Astrocyte (in vitro differentiated cells and primary cell): ENCODE measurements around the gene CDT1. TPM values are rescaled to one million over a fixed set of nuclear protein-coding genes. Genes with fewer than 3 reads are reported as not detected.

ENCODE experiments used
- DNase-seq: peaks from one replicate; pipeline ENCODE4 v3.0.0-alpha.2; 2010; ENCODE audit warnings: low read depth
- FAIRE-seq: peaks from 2 replicates; lab custom pipeline; 2011; peaks lifted over from hg19 to GRCh38; lab: Jason Lieb, UNC
- H2AFZ ChIP-seq: 2 replicates; pipeline ENCODE4 v1.6.0; 2012; ENCODE audit warnings: low read depth, low read length, inconsistent platforms
- H3K27ac ChIP-seq: 2 replicates; pipeline ENCODE4 v1.5.1; 2011; ENCODE audit warnings: low read depth, low read length, inconsistent platforms
- H3K27me3 ChIP-seq: 2 replicates; pipeline ENCODE4 v1.6.0; 2011; ENCODE audit warnings: low read length, inconsistent platforms; ENCODE audit not compliant: insufficient read depth
- H3K36me3 ChIP-seq: 2 replicates; pipeline ENCODE4 v1.5.1; 2011; ENCODE audit warnings: low read length, inconsistent platforms; ENCODE audit not compliant: insufficient read depth
- H3K4me1 ChIP-seq: 2 replicates; pipeline ENCODE4 v1.5.1; 2011; ENCODE audit warnings: low read length, inconsistent platforms; ENCODE audit not compliant: insufficient read depth
- H3K4me2 ChIP-seq: 2 replicates; pipeline ENCODE4 v1.6.0; 2012; ENCODE audit warnings: low read length, inconsistent platforms
- H3K4me3 ChIP-seq: 2 replicates; pipeline ENCODE4 v1.5.1; 2011; ENCODE audit warnings: low read depth, mild to moderate bottlenecking, low read length, inconsistent platforms; ENCODE audit not compliant: insufficient read depth
- H3K79me2 ChIP-seq: 2 replicates; pipeline ENCODE4 v1.6.0; 2012; ENCODE audit warnings: mild to moderate bottlenecking, low read length, inconsistent platforms; ENCODE audit not compliant: insufficient read depth
- H3K9ac ChIP-seq: 2 replicates; pipeline ENCODE4 v1.6.0; 2012; ENCODE audit warnings: mild to moderate bottlenecking, low read length, inconsistent platforms
- H3K9me3 ChIP-seq: 2 replicates; pipeline ENCODE4 v1.5.1; 2012; ENCODE audit warnings: low read depth, mild to moderate bottlenecking, low read length, inconsistent platforms; ENCODE audit not compliant: insufficient read depth
- H4K20me1 ChIP-seq: 2 replicates; pipeline ENCODE4 v1.6.0; 2012; ENCODE audit warnings: low read length, inconsistent platforms; ENCODE audit not compliant: insufficient read depth
- H3K27ac Mint-ChIP-seq: one replicate; pipeline ENCODE4 v1.8.0; 2021; ENCODE audit warnings: mild to moderate bottlenecking, mixed read lengths; ENCODE audit not compliant: unreplicated experiment
- H3K27me3 Mint-ChIP-seq: one replicate; pipeline ENCODE4 v1.8.0; 2021; ENCODE audit warnings: low read depth, mixed read lengths; ENCODE audit not compliant: unreplicated experiment
- H3K36me3 Mint-ChIP-seq: one replicate; pipeline ENCODE4 v1.8.0; 2021; ENCODE audit warnings: low read depth, mixed read lengths; ENCODE audit not compliant: unreplicated experiment
- H3K4me1 Mint-ChIP-seq: one replicate; pipeline ENCODE4 v1.8.0; 2021; ENCODE audit warnings: low read depth, mixed read lengths; ENCODE audit not compliant: unreplicated experiment
- H3K4me3 Mint-ChIP-seq: one replicate; pipeline ENCODE4 v1.8.0; 2021; ENCODE audit warnings: mild to moderate bottlenecking, moderate library complexity, mixed read lengths; ENCODE audit not compliant: unreplicated experiment
- H3K9me3 Mint-ChIP-seq: one replicate; pipeline ENCODE4 v1.8.0; 2021; ENCODE audit warnings: mild to moderate bottlenecking, mixed read lengths; ENCODE audit not compliant: unreplicated experiment
- EZH2 ChIP-seq: IDR thresholded peaks from 2 replicates; pipeline ENCODE4 v1.6.1; 2012; ENCODE audit warnings: mild to moderate bottlenecking, low read length, inconsistent platforms; ENCODE audit not compliant: insufficient read depth
- total RNA-seq: library from RNA; stranded (reverse); gene quantifications from 2 replicates; pipeline ENCODE4 v1.2.1, GENCODE V29; 2021
- TF ChIP-seq, protein P1 (sequence below): IDR thresholded peaks from 2 replicates; pipeline ENCODE4 v1.5.1; 2011; ENCODE audit warnings: low read depth, mild to moderate bottlenecking, inconsistent platforms, low read length, moderate library complexity; ENCODE audit not compliant: insufficient read depth

Gene CDT1
- total RNA-seq, 1 donor from 2014 or later = 4.7 TPM

DNA sequence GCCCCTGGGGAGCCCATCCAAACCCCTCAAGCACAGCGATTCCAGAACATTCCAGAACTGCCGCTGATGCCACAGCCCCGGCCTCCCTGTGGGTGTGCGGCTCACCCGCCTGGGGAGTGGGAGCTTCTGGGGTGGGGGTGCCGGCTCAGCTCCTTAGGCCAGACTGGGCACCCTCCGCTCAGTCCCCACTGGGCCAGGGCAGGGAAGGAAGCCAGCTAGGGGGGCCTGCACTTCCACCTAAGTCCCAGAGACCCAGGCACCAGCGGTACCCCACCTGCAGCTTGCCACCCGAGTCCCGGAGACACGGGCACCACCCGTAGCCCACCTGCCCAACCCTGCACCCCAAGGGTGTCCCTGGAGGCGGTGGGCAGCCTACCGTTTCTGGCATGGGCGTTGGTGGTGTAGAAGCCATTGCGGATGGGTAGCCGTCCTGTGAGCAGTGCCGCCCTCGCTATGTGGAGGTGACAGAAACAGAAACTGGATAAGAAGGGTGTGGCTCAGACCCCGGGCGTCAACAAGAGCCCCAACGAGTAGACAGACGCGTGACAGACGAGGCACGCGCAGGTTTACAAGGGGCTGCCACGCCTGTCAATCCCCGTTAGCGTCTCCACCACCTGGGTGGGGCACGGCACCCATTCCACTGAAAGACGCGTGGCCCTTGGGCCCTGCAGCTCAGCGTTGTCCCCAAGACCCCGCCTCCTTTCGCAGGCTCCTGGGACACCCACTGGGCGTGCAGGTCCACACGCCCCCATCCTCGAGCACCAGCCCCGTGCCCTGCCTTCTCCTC is 38.1 kb downstream of the CDT1 start:
- H3K4me2 ChIP-seq = no peak overlapping the region
- H2AFZ ChIP-seq = no peak overlapping the region
- H3K36me3 Mint-ChIP-seq = peaks cover 14% of the 10 kb centered on the region
- no peaks in the 10 kb centered on the region for H3K36me3 ChIP-seq
- no peaks in the 10 kb centered on the region for H3K9me3 ChIP-seq
- H3K4me3 Mint-ChIP-seq = no peak overlapping the region
- peaks cover 31% of the 10 kb centered on the region for H4K20me1 ChIP-seq
- no peak overlapping the region for H3K4me3 ChIP-seq
- DNase-seq (no peak), FAIRE-seq (no peak)
- no peaks in the 10 kb centered on the region for H3K27me3 ChIP-seq
- TF ChIP-seq, protein P1, sequence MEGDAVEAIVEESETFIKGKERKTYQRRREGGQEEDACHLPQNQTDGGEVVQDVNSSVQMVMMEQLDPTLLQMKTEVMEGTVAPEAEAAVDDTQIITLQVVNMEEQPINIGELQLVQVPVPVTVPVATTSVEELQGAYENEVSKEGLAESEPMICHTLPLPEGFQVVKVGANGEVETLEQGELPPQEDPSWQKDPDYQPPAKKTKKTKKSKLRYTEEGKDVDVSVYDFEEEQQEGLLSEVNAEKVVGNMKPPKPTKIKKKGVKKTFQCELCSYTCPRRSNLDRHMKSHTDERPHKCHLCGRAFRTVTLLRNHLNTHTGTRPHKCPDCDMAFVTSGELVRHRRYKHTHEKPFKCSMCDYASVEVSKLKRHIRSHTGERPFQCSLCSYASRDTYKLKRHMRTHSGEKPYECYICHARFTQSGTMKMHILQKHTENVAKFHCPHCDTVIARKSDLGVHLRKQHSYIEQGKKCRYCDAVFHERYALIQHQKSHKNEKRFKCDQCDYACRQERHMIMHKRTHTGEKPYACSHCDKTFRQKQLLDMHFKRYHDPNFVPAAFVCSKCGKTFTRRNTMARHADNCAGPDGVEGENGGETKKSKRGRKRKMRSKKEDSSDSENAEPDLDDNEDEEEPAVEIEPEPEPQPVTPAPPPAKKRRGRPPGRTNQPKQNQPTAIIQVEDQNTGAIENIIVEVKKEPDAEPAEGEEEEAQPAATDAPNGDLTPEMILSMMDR = no peak
- no peak for TF ChIP-seq EZH2
- no peak overlapping the region for H3K9ac ChIP-seq
- no peak overlapping the region for H3K27ac Mint-ChIP-seq
- H3K9me3 Mint-ChIP-seq = no peaks in the 10 kb centered on the region
- H3K79me2 ChIP-seq = no peaks in the 10 kb centered on the region
- no peaks in the 10 kb centered on the region for H3K4me1 Mint-ChIP-seq
- no peak overlapping the region for H3K27ac ChIP-seq
- no peaks in the 10 kb centered on the region for H3K27me3 Mint-ChIP-seq
- no peaks in the 10 kb centered on the region for H3K4me1 ChIP-seq

DNA sequence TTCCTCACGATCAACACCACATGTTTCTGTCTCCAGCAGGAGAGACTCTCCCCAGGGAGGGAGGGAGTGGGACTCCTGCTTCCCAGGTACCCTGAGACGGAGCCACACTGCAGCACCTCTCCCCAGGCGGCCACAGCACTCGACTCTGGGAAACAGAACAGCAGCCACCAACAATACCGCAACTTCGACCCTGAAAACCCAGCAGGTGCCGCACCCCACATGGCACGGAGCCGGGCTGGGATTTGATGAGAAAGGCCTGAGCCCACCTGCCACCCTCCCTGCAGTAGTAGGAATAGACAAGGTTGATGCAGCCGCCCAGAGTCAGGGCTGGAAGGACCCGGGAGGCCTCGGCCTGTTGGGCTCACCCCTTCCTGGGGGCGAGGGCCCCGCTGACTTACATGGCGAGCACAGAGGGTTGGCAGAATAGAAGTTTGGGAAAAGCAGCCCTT is 38.7 kb downstream of the CDT1 start:
- H2AFZ ChIP-seq = no peak overlapping the region
- Mint-ChIP-seq H3K4me1 (no peaks in the 10 kb centered on the region), H3K9me3 (no peaks in the 10 kb centered on the region), H3K27me3 (no peaks in the 10 kb centered on the region), H3K4me3 (no peak overlapping the region), H3K27ac (no peak overlapping the region), H3K36me3 (peaks cover 12% of the 10 kb centered on the region)
- H3K9me3 ChIP-seq = no peaks in the 10 kb centered on the region
- H4K20me1 ChIP-seq = peaks cover 32% of the 10 kb centered on the region
- no peak overlapping the region for H3K4me3 ChIP-seq
- H3K79me2 ChIP-seq = no peaks in the 10 kb centered on the region
- no peak overlapping the region for H3K27ac ChIP-seq
- no peak overlapping the region for H3K4me2 ChIP-seq
- DNase-seq (no peak), FAIRE-seq (no peak)
- no peaks in the 10 kb centered on the region for H3K36me3 ChIP-seq
- H3K9ac ChIP-seq = no peak overlapping the region
- no peaks in the 10 kb centered on the region for H3K4me1 ChIP-seq
- no peaks in the 10 kb centered on the region for H3K27me3 ChIP-seq
- no peak for TF ChIP-seq EZH2
- TF ChIP-seq, protein P1 = no peak

DNA sequence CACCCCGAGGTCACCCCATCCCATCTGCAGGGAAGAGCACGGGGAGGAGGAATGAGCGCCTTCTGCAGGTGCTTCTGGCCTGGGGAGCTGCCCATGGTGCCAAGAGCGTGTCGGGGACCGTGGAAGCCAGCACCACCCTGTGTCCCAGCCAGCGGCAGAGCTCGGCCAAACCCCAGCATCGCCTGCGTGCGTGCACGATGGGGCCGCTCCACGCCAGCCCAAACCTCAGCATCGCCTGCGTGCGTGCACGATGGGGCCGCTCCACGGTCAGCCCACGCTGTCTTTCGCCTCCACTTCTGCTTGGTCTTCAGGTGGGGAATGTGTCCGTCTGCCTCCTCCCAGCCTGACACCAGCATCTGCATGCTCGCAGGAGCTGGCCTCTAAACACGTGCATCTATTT is 39.2 kb downstream of the CDT1 start:
- TF ChIP-seq, protein P1 = no peak
- TF ChIP-seq EZH2 = no peak
- H3K79me2 ChIP-seq = no peaks in the 10 kb centered on the region

More for the DNA sequence above, 39.2 kb downstream of the CDT1 start:
- DNase-seq = no peak
- H3K9me3 Mint-ChIP-seq = no peaks in the 10 kb centered on the region
- no peak overlapping the region for H3K4me3 Mint-ChIP-seq
- Histone ChIP-seq H3K27ac (no peak overlapping the region), H3K36me3 (no peaks in the 10 kb centered on the region), H4K20me1 (peaks cover 37% of the 10 kb centered on the region), H3K4me1 (no peaks in the 10 kb centered on the region), H3K27me3 (no peaks in the 10 kb centered on the region), H2AFZ (no peak overlapping the region), H3K4me2 (no peak overlapping the region), H3K9ac (no peak overlapping the region), H3K4me3 (no peak overlapping the region), H3K9me3 (no peaks in the 10 kb centered on the region)
- no peak for FAIRE-seq
- H3K4me1 Mint-ChIP-seq = no peaks in the 10 kb centered on the region
- H3K27me3 Mint-ChIP-seq = no peaks in the 10 kb centered on the region
- no peak overlapping the region for H3K27ac Mint-ChIP-seq
- peaks cover 12% of the 10 kb centered on the region for H3K36me3 Mint-ChIP-seq
